Skeletal muscle satellite cell (primary cell): Measurements from ENCODE around the gene OR10W1. TPM values are rescaled to one million over a fixed set of nuclear protein-coding genes. Genes with fewer than 3 reads are reported as not detected.

ENCODE experiments used
- H3K27me3 ChIP-seq: 2 replicates; pipeline ENCODE4 v1.7.0; 2013; ENCODE audit warnings: low read length; ENCODE audit not compliant: control insufficient read depth, insufficient read depth
- H3K36me3 ChIP-seq: 2 replicates; pipeline ENCODE4 v1.7.0; 2013; ENCODE audit warnings: mild to moderate bottlenecking, control low read depth, low read length; ENCODE audit not compliant: insufficient read depth
- H3K4me1 ChIP-seq: 2 replicates; pipeline ENCODE4 v1.7.0; 2013; ENCODE audit warnings: low read length; ENCODE audit not compliant: control insufficient read depth, insufficient read depth
- H3K4me2 ChIP-seq: 2 replicates; pipeline ENCODE4 v1.7.0; 2013; ENCODE audit warnings: mild to moderate bottlenecking, low read length
- H3K4me3 ChIP-seq: 2 replicates; pipeline ENCODE4 v1.7.0; 2013; ENCODE audit warnings: low read length
- H3K9ac ChIP-seq: 2 replicates; pipeline ENCODE4 v1.7.0; 2013; ENCODE audit warnings: mild to moderate bottlenecking, low read depth, low read length, moderate library complexity
- H3K9me3 ChIP-seq: replicated peaks from 2 replicates; pipeline ENCODE4 v1.7.0; 2013; ENCODE audit warnings: mild to moderate bottlenecking, control low read depth, low read length
- total RNA-seq: library from RNA; depleted of rRNA; stranded (reverse); fragments of >200 nt; gene quantifications from 2 replicates; pipeline ENCODE4 v1.2.3, GENCODE V29; 2012; rRNA removed

The OR10W1 gene
- not detected in 2 replicates for total RNA-seq

- no peaks in the 10 kb centered on the region for H3K4me1 ChIP-seq
- H3K4me2 ChIP-seq = no peak within 1 kb of the TSS
- H3K27me3 ChIP-seq = no peaks in the 10 kb centered on the region
- H3K4me3 ChIP-seq = no peak within 1 kb of the TSS
- H3K9me3 ChIP-seq = no peaks in the 10 kb centered on the region
- H3K36me3 ChIP-seq = no peaks in the 10 kb centered on the region
- H3K9ac ChIP-seq = no peak within 1 kb of the TSS
Observed at GRCh38 chr11:58268142-58268541, at the start of gene OR10W1. Gene OR10W1, minus strand, starts transcription at chr11:58268260. Its CDS starts 402 bp downstream, at chr11:58267858.

- H3K4me1 ChIP-seq = peaks cover 20% of the 10 kb centered on the region
- no peaks in the 10 kb centered on the region for H3K27me3 ChIP-seq
- no peaks in the 10 kb centered on the region for H3K9me3 ChIP-seq
- H3K4me2 ChIP-seq = no peak overlapping the region
- no peaks in the 10 kb centered on the region for H3K36me3 ChIP-seq
- no peak overlapping the region for H3K9ac ChIP-seq
- no peak overlapping the region for H3K4me3 ChIP-seq
Observed at GRCh38 chr11:58316142-58316541, 48.1 kb upstream of the OR10W1 start.

- Histone ChIP-seq H3K4me1 (peaks cover 8% of the 10 kb centered on the region), H3K4me3 (no peak overlapping the region)
Observed at GRCh38 chr11:58301576-58301975, 33.5 kb upstream of the OR10W1 start.

GRCh38 chr11:58292017-58292416, 24.0 kb upstream of the OR10W1 start:
- H3K36me3 ChIP-seq = no peaks in the 10 kb centered on the region
- no peaks in the 10 kb centered on the region for H3K9me3 ChIP-seq
- H3K4me3 ChIP-seq = no peak overlapping the region
- no peaks in the 10 kb centered on the region for H3K27me3 ChIP-seq
- H3K4me2 ChIP-seq = no peak overlapping the region
- no peak overlapping the region for H3K9ac ChIP-seq
- no peaks in the 10 kb centered on the region for H3K4me1 ChIP-seq

More at GRCh38 chr11:58301576-58301975, 33.5 kb upstream of the OR10W1 start:
- H3K4me2 ChIP-seq = no peak overlapping the region
- no peaks in the 10 kb centered on the region for H3K36me3 ChIP-seq
- H3K9me3 ChIP-seq = no peaks in the 10 kb centered on the region
- no peaks in the 10 kb centered on the region for H3K27me3 ChIP-seq
- H3K9ac ChIP-seq = no peak overlapping the region

GRCh38 chr11:58289266-58289665, 21.2 kb upstream of the OR10W1 start:
- no peaks in the 10 kb centered on the region for H3K27me3 ChIP-seq
- H3K4me2 ChIP-seq = no peak overlapping the region
- H3K4me3 ChIP-seq = no peak overlapping the region
- no peaks in the 10 kb centered on the region for H3K4me1 ChIP-seq
- no peaks in the 10 kb centered on the region for H3K36me3 ChIP-seq
- H3K9me3 ChIP-seq = no peaks in the 10 kb centered on the region
- no peak overlapping the region for H3K9ac ChIP-seq

GRCh38 chr11:58286249-58286648, 18.2 kb upstream of the OR10W1 start:
- Histone ChIP-seq H3K4me1 (no peaks in the 10 kb centered on the region), H3K9ac (no peak overlapping the region), H3K36me3 (no peaks in the 10 kb centered on the region), H3K4me3 (no peak overlapping the region), H3K27me3 (no peaks in the 10 kb centered on the region), H3K9me3 (no peaks in the 10 kb centered on the region), H3K4me2 (no peak overlapping the region)

GRCh38 chr11:58285483-58286040, 17.5 kb upstream of the OR10W1 start:
- H3K9me3 ChIP-seq = no peaks in the 10 kb centered on the region
- no peaks in the 10 kb centered on the region for H3K4me1 ChIP-seq
- H3K27me3 ChIP-seq = no peaks in the 10 kb centered on the region
- H3K36me3 ChIP-seq = no peaks in the 10 kb centered on the region
- no peak overlapping the region for H3K4me2 ChIP-seq
- no peak overlapping the region for H3K9ac ChIP-seq
- H3K4me3 ChIP-seq = no peak overlapping the region

GRCh38 chr11:58276151-58276550, 8.1 kb upstream of the OR10W1 start:
- Histone ChIP-seq H3K4me1 (no peaks in the 10 kb centered on the region), H3K4me2 (no peak overlapping the region), H3K27me3 (no peaks in the 10 kb centered on the region), H3K9me3 (no peaks in the 10 kb centered on the region), H3K4me3 (no peak overlapping the region), H3K9ac (no peak overlapping the region), H3K36me3 (no peaks in the 10 kb centered on the region)

- no peaks in the 10 kb centered on the region for H3K27me3 ChIP-seq
- no peaks in the 10 kb centered on the region for H3K36me3 ChIP-seq
- H3K4me2 ChIP-seq = no peak overlapping the region
- no peaks in the 10 kb centered on the region for H3K4me1 ChIP-seq
- H3K4me3 ChIP-seq = no peak overlapping the region
- no peaks in the 10 kb centered on the region for H3K9me3 ChIP-seq
- no peak overlapping the region for H3K9ac ChIP-seq
Observed at GRCh38 chr11:58275002-58275401, 6.9 kb upstream of the OR10W1 start.

GRCh38 chr11:58259983-58260382, 8.1 kb downstream of the OR10W1 start:
- no peak overlapping the region for H3K4me3 ChIP-seq
- H3K9me3 ChIP-seq = no peaks in the 10 kb centered on the region
- H3K4me2 ChIP-seq = no peak overlapping the region
- peaks cover 3% of the 10 kb centered on the region for H3K4me1 ChIP-seq
- no peak overlapping the region for H3K9ac ChIP-seq
- H3K36me3 ChIP-seq = no peaks in the 10 kb centered on the region
- H3K27me3 ChIP-seq = no peaks in the 10 kb centered on the region

- no peak overlapping the region for H3K4me2 ChIP-seq
- no peaks in the 10 kb centered on the region for H3K36me3 ChIP-seq
- no peaks in the 10 kb centered on the region for H3K27me3 ChIP-seq
- no peak overlapping the region for H3K9ac ChIP-seq
- H3K4me1 ChIP-seq = peaks cover 3% of the 10 kb centered on the region
- no peaks in the 10 kb centered on the region for H3K9me3 ChIP-seq
- H3K4me3 ChIP-seq = no peak overlapping the region
Observed at GRCh38 chr11:58254936-58255335, 13.1 kb downstream of the OR10W1 start.

- H3K36me3 ChIP-seq = no peaks in the 10 kb centered on the region
- no peak overlapping the region for H3K4me3 ChIP-seq
- no peaks in the 10 kb centered on the region for H3K27me3 ChIP-seq
- no peak overlapping the region for H3K9ac ChIP-seq
- no peak overlapping the region for H3K4me2 ChIP-seq
- no peaks in the 10 kb centered on the region for H3K9me3 ChIP-seq
- H3K4me1 ChIP-seq = no peaks in the 10 kb centered on the region
Observed at GRCh38 chr11:58243954-58244353, 24.1 kb downstream of the OR10W1 start.
